SU-DHL-6 (cell line): ENCODE results near the gene BAZ1A.

ENCODE experiments used
- H2AFZ ChIP-seq: fragments of 200-600 bp; sonication (generic); 2 replicates; pipeline ENCODE4 v1.6.1; 2014; ENCODE audit warnings: low read depth, mild to moderate bottlenecking, moderate library complexity, mixed read lengths, antibody characterized with exemption, low read length; ENCODE audit not compliant: severe bottlenecking
- H3F3A ChIP-seq: fragments of 200-600 bp; shearing (Covaris generic); 2 replicates; pipeline ENCODE4 v1.6.0; 2016; ENCODE audit warnings: antibody characterized with exemption, mild to moderate bottlenecking; ENCODE audit not compliant: insufficient read depth
- H3K27ac ChIP-seq: fragments of 200-600 bp; sonication (generic); 2 replicates; pipeline ENCODE4 v1.5.1; 2016; ENCODE audit warnings: low read depth, mild to moderate bottlenecking, low read length, moderate library complexity, mixed read lengths
- H3K27me3 ChIP-seq: fragments of 200-600 bp; sonication (generic), shearing (Covaris generic); 2 replicates; pipeline ENCODE4 v1.6.0; 2014; ENCODE audit warnings: mild to moderate bottlenecking, low read length
- H3K36me3 ChIP-seq: fragments of 200-600 bp; sonication (generic); 2 replicates; pipeline ENCODE4 v1.6.1; 2014; ENCODE audit warnings: mild to moderate bottlenecking, low read length, mixed read lengths
- H3K4me2 ChIP-seq: fragments of 300-600, 200-600 bp; shearing (Covaris generic), sonication (generic); 2 replicates; pipeline ENCODE4 v1.6.0; 2014; ENCODE audit warnings: low read length, low read depth, mild to moderate bottlenecking; ENCODE audit not compliant: poor library complexity, severe bottlenecking
- H3K4me3 ChIP-seq: fragments of 200-600 bp; sonication (generic); 2 replicates; pipeline ENCODE4 v1.5.1; 2014; ENCODE audit warnings: antibody characterized with exemption, low read length, mild to moderate bottlenecking, mixed read lengths; ENCODE audit not compliant: insufficient read depth, poor library complexity, severe bottlenecking
- H3K79me2 ChIP-seq: fragments of 200-600 bp; sonication (generic); 2 replicates; pipeline ENCODE4 v1.6.1; 2014; ENCODE audit warnings: mild to moderate bottlenecking, low read length, moderate library complexity; ENCODE audit not compliant: insufficient read depth
- H3K9ac ChIP-seq: fragments of 200-600 bp; sonication (generic); 2 replicates; pipeline ENCODE4 v1.7.0; 2014; ENCODE audit warnings: mild to moderate bottlenecking, low read length
- H3K9me2 ChIP-seq: fragments of 200-600 bp; sonication (generic); replicated peaks from 2 replicates; pipeline ENCODE4 v1.6.1; 2014; ENCODE audit warnings: low read length; ENCODE audit not compliant: insufficient read depth
- H3K9me3 ChIP-seq: fragments of 200-600 bp; sonication (generic); 2 replicates; pipeline ENCODE4 v1.6.1; 2014; ENCODE audit warnings: low read length, mixed read lengths; ENCODE audit not compliant: insufficient read depth
- H4K20me1 ChIP-seq: fragments of 200-600 bp; sonication (generic); 2 replicates; pipeline ENCODE4 v1.6.1; 2014; ENCODE audit warnings: low read depth, mild to moderate bottlenecking, antibody characterized with exemption, low read length, moderate library complexity, mixed read lengths
- EZH2phosphoT487 ChIP-seq: fragments of 200-600 bp; sonication (generic), shearing (Covaris generic); conservative IDR thresholded peaks from 2 replicates; pipeline ENCODE4 v1.6.1; 2018; ENCODE audit warnings: mild to moderate bottlenecking, antibody characterized with exemption, low read length, moderate library complexity, mixed read lengths
- TF ChIP-seq, protein P1 (sequence below): fragments of 200-600 bp; sonication (generic); IDR thresholded peaks from one replicate; pipeline ENCODE4 v1.5.1; 2017; ENCODE audit warnings: antibody characterized with exemption, mild to moderate bottlenecking, low read length, moderate library complexity; ENCODE audit not compliant: insufficient read depth, poor library complexity, severe bottlenecking

The BAZ1A gene

DNA sequence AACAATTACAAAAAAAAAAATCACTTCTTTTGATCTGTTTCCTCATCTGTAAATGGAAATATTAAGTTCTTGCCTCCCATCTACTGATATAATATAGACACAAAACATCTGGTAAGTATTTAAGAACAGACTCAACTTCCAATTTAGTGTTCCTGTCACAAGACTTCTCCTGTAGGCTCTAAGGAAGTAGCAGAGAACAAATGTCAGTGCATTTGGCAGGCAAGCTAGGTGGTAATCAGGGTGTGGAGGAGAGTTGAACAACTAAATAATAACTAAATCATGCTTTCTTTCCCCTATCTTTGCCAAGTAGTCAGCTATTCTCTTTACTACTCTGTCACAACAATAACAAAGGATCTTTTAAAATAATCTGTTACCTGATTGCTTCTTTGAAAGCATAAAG is 22.1 kb downstream of the BAZ1A start:
- Histone ChIP-seq H2AFZ (no peak overlapping the region), H3K79me2 (peaks cover 39% of the 10 kb centered on the region; the same call in 1 of the 2 replicates), H4K20me1 (no peaks in the 10 kb centered on the region), H3K27me3 (no peaks in the 10 kb centered on the region), H3K4me3 (no peak overlapping the region), H3K9me3 (no peaks in the 10 kb centered on the region), H3K36me3 (peaks cover 8% of the 10 kb centered on the region), H3K4me2 (no peak overlapping the region), H3K27ac (no peak overlapping the region), H3F3A (peaks cover 2% of the 10 kb centered on the region; the same call in 1 of the 2 replicates), H3K9me2 (no peaks in the 10 kb centered on the region), H3K9ac (no peak overlapping the region)
- TF ChIP-seq EZH2phosphoT487, result no peak
- TF ChIP-seq, protein P1, sequence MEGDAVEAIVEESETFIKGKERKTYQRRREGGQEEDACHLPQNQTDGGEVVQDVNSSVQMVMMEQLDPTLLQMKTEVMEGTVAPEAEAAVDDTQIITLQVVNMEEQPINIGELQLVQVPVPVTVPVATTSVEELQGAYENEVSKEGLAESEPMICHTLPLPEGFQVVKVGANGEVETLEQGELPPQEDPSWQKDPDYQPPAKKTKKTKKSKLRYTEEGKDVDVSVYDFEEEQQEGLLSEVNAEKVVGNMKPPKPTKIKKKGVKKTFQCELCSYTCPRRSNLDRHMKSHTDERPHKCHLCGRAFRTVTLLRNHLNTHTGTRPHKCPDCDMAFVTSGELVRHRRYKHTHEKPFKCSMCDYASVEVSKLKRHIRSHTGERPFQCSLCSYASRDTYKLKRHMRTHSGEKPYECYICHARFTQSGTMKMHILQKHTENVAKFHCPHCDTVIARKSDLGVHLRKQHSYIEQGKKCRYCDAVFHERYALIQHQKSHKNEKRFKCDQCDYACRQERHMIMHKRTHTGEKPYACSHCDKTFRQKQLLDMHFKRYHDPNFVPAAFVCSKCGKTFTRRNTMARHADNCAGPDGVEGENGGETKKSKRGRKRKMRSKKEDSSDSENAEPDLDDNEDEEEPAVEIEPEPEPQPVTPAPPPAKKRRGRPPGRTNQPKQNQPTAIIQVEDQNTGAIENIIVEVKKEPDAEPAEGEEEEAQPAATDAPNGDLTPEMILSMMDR, result no peak

DNA sequence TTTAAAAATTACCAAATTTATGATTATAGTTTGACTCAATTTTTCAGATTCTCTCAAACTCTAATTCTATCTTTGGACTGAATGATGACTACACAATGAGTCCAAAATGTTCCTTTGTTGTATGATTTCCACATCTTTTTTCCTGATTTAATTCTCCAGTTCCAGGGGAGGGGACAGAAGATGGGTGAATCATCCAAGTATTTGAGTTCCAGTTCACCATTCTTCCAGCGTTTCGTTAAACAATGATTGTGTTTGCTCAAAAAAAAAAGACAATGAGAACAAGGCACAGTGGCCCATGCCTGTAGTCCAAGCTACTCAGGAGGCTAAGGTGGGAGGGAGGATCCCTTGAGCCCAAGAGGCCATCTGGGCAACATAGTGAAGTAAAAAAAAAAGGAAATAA is 23.8 kb downstream of the BAZ1A start:
- peaks cover 13% of the 10 kb centered on the region for H3K36me3 ChIP-seq
- H3K79me2 ChIP-seq, result peaks cover 37% of the 10 kb centered on the region; the same call in 1 of the 2 replicates
- no peak overlapping the region for H3K4me2 ChIP-seq
- no peak overlapping the region for H2AFZ ChIP-seq
- H4K20me1 ChIP-seq, result 0 out of 2 replicates have a peak, but pooled peaks cover 4% of the 10 kb centered on the region
- no peaks in the 10 kb centered on the region for H3K9me3 ChIP-seq
- H3K9ac ChIP-seq, result no peak overlapping the region
- no peak overlapping the region for H3K4me3 ChIP-seq
- H3K9me2 ChIP-seq, result no peaks in the 10 kb centered on the region
- no peaks in the 10 kb centered on the region for H3K27me3 ChIP-seq
- no peak overlapping the region for H3K27ac ChIP-seq
- TF ChIP-seq, protein P1, result no peak
- no peak for TF ChIP-seq EZH2phosphoT487
- peaks cover 2% of the 10 kb centered on the region; the same call in 1 of the 2 replicates for H3F3A ChIP-seq

DNA sequence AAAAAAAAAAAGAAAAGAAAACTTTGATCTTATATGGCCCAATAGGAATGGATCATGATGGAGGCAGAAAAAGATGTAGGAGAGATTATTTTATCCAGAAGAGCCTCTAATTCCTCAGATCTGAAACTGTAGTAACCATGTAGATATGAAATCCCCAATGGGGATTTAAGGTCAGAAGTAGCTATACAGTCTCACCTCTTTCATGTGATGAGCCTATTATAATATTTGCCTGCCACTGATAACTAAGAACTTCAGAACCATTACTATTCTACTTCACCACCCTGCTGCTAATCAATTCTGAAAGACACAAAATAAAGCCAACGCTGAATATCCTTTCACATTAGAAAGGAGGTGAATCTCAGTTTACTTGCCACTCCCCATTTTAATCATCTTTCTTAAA is 29.3 kb downstream of the BAZ1A start:
- no peak overlapping the region for H3K27ac ChIP-seq
- no peak overlapping the region for H3K4me3 ChIP-seq
- no peaks in the 10 kb centered on the region for H3K27me3 ChIP-seq
- H4K20me1 ChIP-seq, result 0 out of 2 replicates have a peak, but pooled peaks cover 4% of the 10 kb centered on the region
- H3K79me2 ChIP-seq, result peaks cover 57% of the 10 kb centered on the region
- TF ChIP-seq, protein P1, result no peak
- TF ChIP-seq EZH2phosphoT487, result no peak
- no peaks in the 10 kb centered on the region for H3K9me3 ChIP-seq
- H3K9ac ChIP-seq, result no peak overlapping the region
- peaks cover 2% of the 10 kb centered on the region; the same call in 1 of the 2 replicates for H3F3A ChIP-seq
- no peaks in the 10 kb centered on the region for H3K9me2 ChIP-seq
- no peak overlapping the region for H2AFZ ChIP-seq
- H3K4me2 ChIP-seq, result no peak overlapping the region
- peaks cover 17% of the 10 kb centered on the region; the same call in 1 of the 2 replicates for H3K36me3 ChIP-seq
